HepG2 (cell line): ENCODE measurements around the gene ADI1. TPM values are rescaled to one million over a fixed set of nuclear protein-coding genes. Genes with fewer than 3 reads are reported as not detected.

Experiments
- AKAP8 ChIP-seq: sonication (generic); formaldehyde crosslinking; IDR thresholded peaks from 2 replicates; pipeline ENCODE4 v1.5.1; 2020; ENCODE audit warnings: mild to moderate bottlenecking, missing genetic modification reagents
- CCAR2 ChIP-seq: fragments of 200-400 bp; formaldehyde crosslinking; optimal IDR thresholded peaks from 2 replicates; pipeline ENCODE3; 2018; ENCODE audit warnings: low read depth, mild to moderate bottlenecking, low read length, moderate library complexity
- CENPBD1 ChIP-seq: sonication (generic); formaldehyde crosslinking; IDR thresholded peaks from 2 replicates; pipeline ENCODE4 v1.8.0; 2022; ENCODE audit warnings: missing genetic modification reagents, low read depth, mild to moderate bottlenecking, borderline replicate concordance
- GABPA ChIP-seq, 2 experiments: IDR thresholded peaks; 2 replicates each; pipeline ENCODE4 v1.6.1; 2011 to 2016; ENCODE audit warnings: low read depth in 2 of 2, low read length in 1 of 2, missing biosample characterization in 1 of 2, missing genetic modification characterization in 1 of 2
- JUNB ChIP-seq: sonication (generic); formaldehyde crosslinking; IDR thresholded peaks from 2 replicates; pipeline ENCODE4 v1.8.0; 2022; ENCODE audit warnings: missing genetic modification reagents, mild to moderate bottlenecking, borderline replicate concordance
- KDM4B ChIP-seq: sonication (generic); formaldehyde crosslinking; IDR thresholded peaks from 2 replicates; pipeline ENCODE4 v1.4.0; 2020; ENCODE audit warnings: missing genetic modification reagents
- MIXL1 ChIP-seq: IDR thresholded peaks from 2 replicates; pipeline ENCODE4 v1.6.1; 2016
- PBX2 ChIP-seq: IDR thresholded peaks from 2 replicates; pipeline ENCODE4 v1.6.1; 2016; ENCODE audit warnings: control low read depth
- PLRG1 ChIP-seq: fragments of 450-650 bp; conservative IDR thresholded peaks from 2 replicates; pipeline ENCODE4 v1.6.1; 2016
- POLR2A ChIP-seq, 2 experiments: IDR thresholded peaks; 2 replicates each; pipeline ENCODE4 v1.6.1; 2011; ENCODE audit warnings: low read depth in 2 of 2, low read length in 2 of 2, mild to moderate bottlenecking in 1 of 2, moderate library complexity in 1 of 2; ENCODE audit not compliant: insufficient read depth in 1 of 2
- SP140L ChIP-seq: sonication (generic); formaldehyde crosslinking; IDR thresholded peaks from 2 replicates; pipeline ENCODE4 v1.4.0; 2020; ENCODE audit warnings: missing genetic modification reagents, borderline replicate concordance
- SUZ12 ChIP-seq: fragments of 150-350 bp; IDR thresholded peaks from 2 replicates; pipeline ENCODE4 v1.6.1; 2014; ENCODE audit warnings: low read depth, low read length
- TBX2 ChIP-seq: sonication (generic); formaldehyde crosslinking; IDR thresholded peaks from 2 replicates; pipeline ENCODE4 v1.5.0; 2020; ENCODE audit warnings: missing genetic modification reagents, mild to moderate bottlenecking, borderline replicate concordance
- ZNF138 ChIP-seq: sonication (generic); formaldehyde crosslinking; IDR thresholded peaks from 2 replicates; pipeline ENCODE4 v1.5.0; 2020; ENCODE audit warnings: mild to moderate bottlenecking, low read depth, missing genetic modification reagents
- ZNF816 ChIP-seq: sonication (generic); formaldehyde crosslinking; IDR thresholded peaks from 2 replicates; pipeline ENCODE4 v1.8.0; 2022; ENCODE audit warnings: missing genetic modification reagents, mild to moderate bottlenecking, borderline replicate concordance
- ZSCAN9 ChIP-seq: IDR thresholded peaks from 2 replicates; pipeline ENCODE4 v1.6.1; 2016; ENCODE audit warnings: borderline replicate concordance
- polyA plus RNA-seq, 8 experiments: library from polyadenylated mRNA; depleted of rRNA in 3 of 8; stranded (reverse) in 7 of 8; unstranded in 1 of 8; fragments of >200 nt; fragmentation: Illumina TruSeq in 4 of 8; extraction: Trizol in 4 of 8; gene quantifications; 2 replicates each; pipeline versions ENCODE4 v1.2.1 to v1.2.3, GENCODE V29; 2011 to 2016; ENCODE audit warnings: low read depth in 4 of 8, missing spikeins in 1 of 8, mixed read lengths in 1 of 8; ENCODE audit not compliant: insufficient read depth in 1 of 8
- total RNA-seq, 5 experiments: library from RNA; depleted of rRNA; stranded (reverse); fragments of >200 nt; fragmentation: Illumina TruSeq; extraction: Trizol; gene quantifications; 2 replicates each; pipeline ENCODE4 v1.2.3, GENCODE V29; 2016; ENCODE audit warnings: low read depth in 1 of 5
- TF ChIP-seq, protein P1 (sequence below): sonication (generic); formaldehyde crosslinking; IDR thresholded peaks from 2 replicates; pipeline ENCODE4 v1.8.1; 2023; ENCODE audit warnings: mild to moderate bottlenecking, missing genetic modification reagents
- TF ChIP-seq, protein P2 (sequence below): sonication (generic); formaldehyde crosslinking; IDR thresholded peaks from 2 replicates; pipeline ENCODE4 v1.5.0; 2020; ENCODE audit warnings: missing genetic modification reagents
- TF ChIP-seq, protein P3 (sequence below): sonication (generic); formaldehyde crosslinking; IDR thresholded peaks from 2 replicates; pipeline ENCODE4 v1.4.0; 2020; ENCODE audit warnings: missing genetic modification reagents, borderline replicate concordance
- TF ChIP-seq, protein P4 (sequence below): sonication (generic); formaldehyde crosslinking; IDR thresholded peaks from 2 replicates; pipeline ENCODE4 v1.4.0; 2020; ENCODE audit warnings: low read depth, mild to moderate bottlenecking, missing genetic modification reagents

ADI1 gene
- total and polyA plus RNA-seq, 2 of the 13 experiments (the other 11 are each of a cell fraction or from before 2014, with no cell fraction given): 28.7 to 123 TPM

DNA sequence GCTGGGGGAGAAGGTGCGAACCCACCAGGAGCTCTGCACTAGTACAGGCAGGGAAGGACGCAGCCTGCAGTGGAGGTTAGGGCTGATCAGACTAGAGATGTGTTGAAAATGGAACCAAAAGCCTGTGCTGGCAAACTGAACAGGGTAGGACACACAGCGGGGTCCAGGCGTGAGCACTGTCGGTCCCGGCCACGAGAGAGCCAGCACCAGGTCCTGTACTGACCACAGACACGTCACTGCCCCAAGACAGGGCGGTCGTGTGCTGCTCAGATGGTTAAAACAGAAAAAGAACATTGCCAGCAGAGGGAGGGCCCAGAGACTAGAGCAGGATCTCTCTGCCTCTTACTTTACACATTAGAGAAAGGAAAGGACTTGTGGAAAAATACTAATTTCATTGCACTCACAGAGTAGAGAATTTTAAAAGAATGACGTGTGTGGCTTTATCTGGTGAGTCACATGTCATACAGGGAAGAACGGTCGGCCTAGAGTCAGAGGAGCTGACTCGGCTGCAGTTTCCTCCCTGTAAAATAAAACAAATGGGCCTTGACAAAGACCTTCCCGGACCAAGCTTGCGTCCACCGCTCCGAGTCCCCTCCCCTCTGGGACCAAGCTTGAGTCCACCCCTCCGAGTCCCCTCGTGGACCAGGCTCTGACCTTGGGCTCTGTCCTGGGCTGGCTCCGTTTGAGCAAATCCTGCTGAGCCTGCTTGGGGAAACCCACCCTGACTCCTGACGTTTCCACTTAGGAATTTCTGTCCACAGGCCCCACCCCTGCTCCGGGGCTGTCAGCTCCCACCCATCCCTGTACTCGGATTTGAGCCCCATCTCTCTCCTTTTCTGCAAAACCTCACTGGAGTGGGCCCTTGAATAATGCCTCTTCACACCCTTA lies 16.7 kb upstream of the ADI1 start (continued):
- TF ChIP-seq, protein P1, sequence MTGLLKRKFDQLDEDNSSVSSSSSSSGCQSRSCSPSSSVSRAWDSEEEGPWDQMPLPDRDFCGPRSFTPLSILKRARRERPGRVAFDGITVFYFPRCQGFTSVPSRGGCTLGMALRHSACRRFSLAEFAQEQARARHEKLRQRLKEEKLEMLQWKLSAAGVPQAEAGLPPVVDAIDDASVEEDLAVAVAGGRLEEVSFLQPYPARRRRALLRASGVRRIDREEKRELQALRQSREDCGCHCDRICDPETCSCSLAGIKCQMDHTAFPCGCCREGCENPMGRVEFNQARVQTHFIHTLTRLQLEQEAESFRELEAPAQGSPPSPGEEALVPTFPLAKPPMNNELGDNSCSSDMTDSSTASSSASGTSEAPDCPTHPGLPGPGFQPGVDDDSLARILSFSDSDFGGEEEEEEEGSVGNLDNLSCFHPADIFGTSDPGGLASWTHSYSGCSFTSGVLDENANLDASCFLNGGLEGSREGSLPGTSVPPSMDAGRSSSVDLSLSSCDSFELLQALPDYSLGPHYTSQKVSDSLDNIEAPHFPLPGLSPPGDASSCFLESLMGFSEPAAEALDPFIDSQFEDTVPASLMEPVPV (CRISPR knock-in tag): peak; percentile 16; the same call in 1 of the 2 replicates
- TF ChIP-seq PBX2 (CRISPR knock-in tag) (0 out of 2 replicates have a peak, but pooled peaks have one; percentile 13), TBX2 (peak; percentile 8; the same call in 1 of the 2 replicates), JUNB (CRISPR knock-in tag) (no peak), PLRG1 (no peak), CCAR2 (peak; percentile 6), ZNF816 (CRISPR knock-in tag) (no peak), KDM4B (CRISPR knock-in tag) (no peak; the same call in 1 of the 2 replicates), AKAP8 (CRISPR knock-in tag) (no peak), GABPA (IDR thresholded peaks at IDR 0.05; ENCODE audit: low read depth, low read length) (no peak), GABPA (CRISPR knock-in tag; IDR thresholded peaks at IDR 0.05; ENCODE audit: low read depth) (peak; percentile 13; the same call in 1 of the 2 replicates), ZSCAN9 (CRISPR knock-in tag) (peak; percentile 65; the same call in 1 of the 2 replicates), ZNF138 (CRISPR knock-in tag) (no peak), MIXL1 (CRISPR knock-in tag) (no peak), SUZ12 (no peak), POLR2A (IDR thresholded peaks at IDR 0.05; ENCODE audit: insufficient read depth in 1 of 2, low read depth in 2 of 2, low read length in 2 of 2) (peak; percentile 71 to 93), CENPBD1 (CRISPR knock-in tag) (no peak), SP140L (peak; percentile 20; the same call in 1 of the 2 replicates)
- TF ChIP-seq, protein P2, sequence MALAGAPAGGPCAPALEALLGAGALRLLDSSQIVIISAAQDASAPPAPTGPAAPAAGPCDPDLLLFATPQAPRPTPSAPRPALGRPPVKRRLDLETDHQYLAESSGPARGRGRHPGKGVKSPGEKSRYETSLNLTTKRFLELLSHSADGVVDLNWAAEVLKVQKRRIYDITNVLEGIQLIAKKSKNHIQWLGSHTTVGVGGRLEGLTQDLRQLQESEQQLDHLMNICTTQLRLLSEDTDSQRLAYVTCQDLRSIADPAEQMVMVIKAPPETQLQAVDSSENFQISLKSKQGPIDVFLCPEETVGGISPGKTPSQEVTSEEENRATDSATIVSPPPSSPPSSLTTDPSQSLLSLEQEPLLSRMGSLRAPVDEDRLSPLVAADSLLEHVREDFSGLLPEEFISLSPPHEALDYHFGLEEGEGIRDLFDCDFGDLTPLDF: no peak; the same call in 1 of the 2 replicates
- TF ChIP-seq, protein P3, sequence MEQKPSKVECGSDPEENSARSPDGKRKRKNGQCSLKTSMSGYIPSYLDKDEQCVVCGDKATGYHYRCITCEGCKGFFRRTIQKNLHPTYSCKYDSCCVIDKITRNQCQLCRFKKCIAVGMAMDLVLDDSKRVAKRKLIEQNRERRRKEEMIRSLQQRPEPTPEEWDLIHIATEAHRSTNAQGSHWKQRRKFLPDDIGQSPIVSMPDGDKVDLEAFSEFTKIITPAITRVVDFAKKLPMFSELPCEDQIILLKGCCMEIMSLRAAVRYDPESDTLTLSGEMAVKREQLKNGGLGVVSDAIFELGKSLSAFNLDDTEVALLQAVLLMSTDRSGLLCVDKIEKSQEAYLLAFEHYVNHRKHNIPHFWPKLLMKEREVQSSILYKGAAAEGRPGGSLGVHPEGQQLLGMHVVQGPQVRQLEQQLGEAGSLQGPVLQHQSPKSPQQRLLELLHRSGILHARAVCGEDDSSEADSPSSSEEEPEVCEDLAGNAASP: peak; percentile 54; the same call in 1 of the 2 replicates
- TF ChIP-seq, protein P4, sequence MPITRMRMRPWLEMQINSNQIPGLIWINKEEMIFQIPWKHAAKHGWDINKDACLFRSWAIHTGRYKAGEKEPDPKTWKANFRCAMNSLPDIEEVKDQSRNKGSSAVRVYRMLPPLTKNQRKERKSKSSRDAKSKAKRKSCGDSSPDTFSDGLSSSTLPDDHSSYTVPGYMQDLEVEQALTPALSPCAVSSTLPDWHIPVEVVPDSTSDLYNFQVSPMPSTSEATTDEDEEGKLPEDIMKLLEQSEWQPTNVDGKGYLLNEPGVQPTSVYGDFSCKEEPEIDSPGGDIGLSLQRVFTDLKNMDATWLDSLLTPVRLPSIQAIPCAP (CRISPR knock-in tag): no peak
